ENCODE data around the gene EFCC1.
A peak's percentile ranks its signal among the peaks of the same experiment; 100 is the strongest.

Gene EFCC1

GRCh38 chr3:129001101-129001805 lies at the start of gene EFCC1:
EFCC1 (plus strand) TSS chr3:129001304; CDS start chr3:129001629, 325 bp downstream.
- peak; percentile 69 for DNase-seq

GRCh38 chr3:128956440-128956839 lies 44.7 kb upstream of the EFCC1 start:
- DNase-seq, result no peak

GRCh38 chr3:128965280-128965679 lies 35.8 kb upstream of the EFCC1 start:
- no peak for DNase-seq

GRCh38 chr3:128965818-128966217 lies 35.3 kb upstream of the EFCC1 start:
- no peak for DNase-seq

- no peak for DNase-seq
Measured at GRCh38 chr3:128967748-128968355, 33.3 kb upstream of the EFCC1 start.

- DNase-seq, result peak; percentile 44
Measured at GRCh38 chr3:128969993-128970739, 30.9 kb upstream of the EFCC1 start.

GRCh38 chr3:128970740-128971047 lies 30.4 kb upstream of the EFCC1 start:
- no peak for DNase-seq

GRCh38 chr3:128971421-128972100 lies 29.5 kb upstream of the EFCC1 start:
- DNase-seq, result no peak

GRCh38 chr3:128973988-128974564 lies 27.0 kb upstream of the EFCC1 start:
- DNase-seq, result no peak

- DNase-seq, result no peak
Measured at GRCh38 chr3:128975276-128975675, 25.8 kb upstream of the EFCC1 start.

- DNase-seq, result peak; percentile 4
Measured at GRCh38 chr3:128983293-128984069, 17.6 kb upstream of the EFCC1 start.

GRCh38 chr3:128984596-128984995 lies 16.5 kb upstream of the EFCC1 start:
- DNase-seq, result no peak

- DNase-seq, result no peak
Measured at GRCh38 chr3:128987302-128988100, 13.6 kb upstream of the EFCC1 start.

GRCh38 chr3:128988286-128988685 lies 12.8 kb upstream of the EFCC1 start:
- no peak for DNase-seq

GRCh38 chr3:128991355-128991895 lies 9.7 kb upstream of the EFCC1 start:
- no peak for DNase-seq

GRCh38 chr3:128992926-128993460 lies 8.1 kb upstream of the EFCC1 start:
- no peak for DNase-seq

- DNase-seq, result peak; percentile 90
Measured at GRCh38 chr3:128993461-128994172, 7.5 kb upstream of the EFCC1 start, which contains the start of gene CFAP92. CFAP92 (minus strand) TSS chr3:128994076; CDS start chr3:128993304, 772 bp downstream.

GRCh38 chr3:128994173-128994512 lies 7.0 kb upstream of the EFCC1 start:
- no peak for DNase-seq

GRCh38 chr3:128994581-128995546 lies 6.2 kb upstream of the EFCC1 start:
- no peak for DNase-seq

Data from NCI-H69 (cell line).